ENCODE results near the gene SH3D19.

- TF ChIP-seq CTCF (IDR thresholded peaks at IDR 0.05; ENCODE audit: poor library complexity) (no peak), EZH2phosphoT487 (IDR thresholded peaks at IDR 0.05; ENCODE audit: low read depth, severe bottlenecking, unreplicated experiment) (no peak), EZH2 (IDR thresholded peaks at IDR 0.05; ENCODE audit: borderline replicate concordance) (no peak)
Observed at GRCh38 chr4:151358266-151358665, 32.9 kb upstream of the SH3D19 start.

All from hepatocyte (in vitro differentiated cells).